Embryonic facial prominence (tissue), 1 donor: ENCODE results near the gene IGSF3.

ENCODE experiments used
- DNase-seq: peaks from one replicate; pipeline ENCODE4 v3.0.0-alpha.2; 2016; ENCODE audit errors: extremely low spot score

The IGSF3 gene

DNA sequence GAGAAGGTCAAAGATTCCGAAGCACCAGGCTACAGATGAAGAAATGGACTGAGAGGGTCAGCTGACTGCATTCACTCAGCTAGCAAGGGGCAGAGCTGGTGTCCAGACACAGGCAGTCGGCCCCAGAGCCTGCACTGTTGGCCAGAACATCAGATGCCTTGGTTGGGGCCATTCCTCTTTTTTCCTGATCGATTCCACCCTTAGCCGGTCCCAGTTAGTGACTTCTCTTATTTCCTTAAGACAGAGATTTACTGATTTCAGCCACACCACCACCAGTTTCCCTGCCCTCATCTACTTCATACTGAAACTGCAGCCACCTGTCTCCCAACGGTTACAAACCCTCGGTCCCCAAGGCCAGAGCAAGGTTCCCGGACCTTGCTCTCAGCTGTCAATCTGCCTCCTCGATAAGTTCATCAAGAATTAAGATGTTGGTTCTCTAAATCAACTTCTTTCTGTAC is 108.2 kb downstream of the IGSF3 start:
- no peak for DNase-seq

DNA sequence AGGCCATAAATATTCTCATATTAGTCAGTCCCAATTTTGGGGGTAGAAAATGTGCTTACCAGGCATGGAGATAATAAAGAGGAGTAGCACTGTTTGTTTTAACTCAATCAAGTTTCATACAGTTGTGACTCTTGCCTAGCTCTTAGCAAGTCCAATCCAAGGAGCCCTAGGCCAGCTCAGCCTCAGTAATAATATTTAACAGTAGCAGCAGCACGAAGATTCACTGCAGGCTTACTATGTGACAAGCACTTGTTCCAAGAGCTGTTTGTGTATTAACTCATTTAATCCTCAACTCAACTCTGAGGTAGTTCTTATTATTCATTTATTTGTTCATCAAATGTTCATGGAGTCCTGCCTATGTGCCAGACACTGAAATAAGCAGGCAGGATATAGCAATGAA is 109.0 kb downstream of the IGSF3 start:
- no peak for DNase-seq

DNA sequence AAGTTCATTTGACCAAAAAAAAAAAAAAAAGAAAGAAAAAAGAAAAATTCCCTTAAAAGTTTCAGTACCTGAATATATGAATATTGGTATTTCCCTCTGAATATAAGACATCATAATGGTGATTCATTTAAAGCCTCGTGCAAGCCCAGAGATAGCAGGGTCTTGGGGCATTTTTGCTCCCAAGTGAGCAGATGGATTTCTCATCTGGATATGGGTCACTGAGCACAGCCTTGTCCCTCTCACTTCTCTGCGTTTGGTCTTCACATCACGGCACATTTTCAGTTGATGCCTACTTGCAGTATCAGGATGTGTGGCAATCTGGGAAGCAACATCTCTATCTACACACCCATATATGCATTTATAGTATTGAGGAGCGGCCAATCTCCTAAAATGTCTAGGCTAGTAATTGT is 109.4 kb downstream of the IGSF3 start:
- no peak for DNase-seq

DNA sequence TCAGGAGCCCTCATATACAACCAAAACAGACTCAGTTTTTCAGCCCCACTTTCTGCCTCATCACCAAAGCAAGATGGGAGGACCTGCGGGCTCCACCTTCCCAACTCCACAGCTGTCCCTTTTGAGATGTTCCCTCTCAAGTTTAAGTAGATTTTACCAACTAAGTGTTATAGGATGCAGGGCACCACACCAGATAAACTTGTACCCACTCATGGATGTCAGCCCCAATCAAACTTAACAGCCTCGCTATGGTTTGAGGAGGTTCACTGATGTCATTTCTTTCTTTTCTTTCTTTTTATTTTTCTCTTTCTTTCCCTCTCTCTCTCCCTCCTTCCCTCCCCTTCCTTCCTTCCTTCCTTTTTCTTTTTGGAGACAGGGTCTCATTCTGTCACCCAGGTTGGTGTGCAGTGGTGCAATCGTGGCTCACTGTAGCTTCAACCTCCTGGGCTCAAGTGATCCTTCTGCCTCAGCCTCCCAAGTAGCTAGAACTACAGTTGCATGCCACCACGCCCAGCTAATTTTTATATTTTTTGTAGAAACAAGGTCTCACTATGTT is 110.1 kb downstream of the IGSF3 start:
- DNase-seq, result no peak

DNA sequence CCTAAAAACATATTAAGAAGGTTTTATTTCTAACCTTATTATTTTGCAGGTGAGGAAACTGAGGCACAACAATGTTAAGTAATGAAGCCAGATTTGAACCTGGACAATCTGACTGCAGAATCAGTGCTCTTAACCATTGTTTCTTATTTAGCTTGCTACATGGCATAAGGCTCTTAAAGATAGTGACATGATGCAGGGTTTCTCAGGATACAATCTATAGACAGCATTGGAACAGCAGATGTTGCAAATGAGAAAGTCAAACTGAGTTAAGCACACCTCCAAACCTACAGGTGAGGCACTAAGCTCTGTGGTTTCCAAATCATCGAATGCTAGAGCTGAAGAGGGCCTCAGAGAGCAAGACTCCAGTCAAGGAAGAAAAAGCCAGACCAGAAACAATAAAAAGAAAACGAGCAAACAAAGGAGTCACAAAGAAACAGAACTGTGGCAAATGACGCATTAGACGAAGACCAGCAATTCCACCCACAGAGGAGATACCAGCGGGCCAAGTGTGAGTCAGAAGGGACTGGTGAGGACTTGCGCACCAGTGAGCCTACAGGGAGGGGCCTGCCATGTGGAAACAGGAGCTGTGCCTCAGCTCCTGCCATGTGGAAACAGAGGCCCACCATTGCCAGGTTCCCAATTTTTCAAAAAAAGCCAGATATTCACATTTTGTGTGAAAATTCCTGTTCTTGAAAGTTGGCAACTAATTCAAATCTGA is 111.1 kb downstream of the IGSF3 start:
- no peak for DNase-seq

DNA sequence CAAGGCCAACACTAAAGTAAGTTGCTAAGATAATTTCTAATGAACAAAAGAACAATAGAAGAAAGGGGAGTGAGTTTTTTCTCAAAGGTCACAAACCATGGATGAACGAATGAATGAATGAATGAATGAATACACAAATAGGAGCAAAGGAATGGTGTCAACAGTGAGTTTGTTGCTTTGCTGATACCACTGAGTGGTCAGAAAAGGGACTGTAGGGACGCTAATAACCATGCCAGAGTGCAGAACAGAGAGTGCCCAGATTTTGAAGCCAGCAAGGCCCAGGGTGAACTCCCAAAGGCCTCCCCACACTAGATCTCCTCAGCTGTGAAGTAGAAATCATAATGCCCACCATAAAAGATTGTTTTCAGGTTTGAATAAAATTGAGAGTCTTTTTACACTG is 112.6 kb downstream of the IGSF3 start:
- no peak for DNase-seq

DNA sequence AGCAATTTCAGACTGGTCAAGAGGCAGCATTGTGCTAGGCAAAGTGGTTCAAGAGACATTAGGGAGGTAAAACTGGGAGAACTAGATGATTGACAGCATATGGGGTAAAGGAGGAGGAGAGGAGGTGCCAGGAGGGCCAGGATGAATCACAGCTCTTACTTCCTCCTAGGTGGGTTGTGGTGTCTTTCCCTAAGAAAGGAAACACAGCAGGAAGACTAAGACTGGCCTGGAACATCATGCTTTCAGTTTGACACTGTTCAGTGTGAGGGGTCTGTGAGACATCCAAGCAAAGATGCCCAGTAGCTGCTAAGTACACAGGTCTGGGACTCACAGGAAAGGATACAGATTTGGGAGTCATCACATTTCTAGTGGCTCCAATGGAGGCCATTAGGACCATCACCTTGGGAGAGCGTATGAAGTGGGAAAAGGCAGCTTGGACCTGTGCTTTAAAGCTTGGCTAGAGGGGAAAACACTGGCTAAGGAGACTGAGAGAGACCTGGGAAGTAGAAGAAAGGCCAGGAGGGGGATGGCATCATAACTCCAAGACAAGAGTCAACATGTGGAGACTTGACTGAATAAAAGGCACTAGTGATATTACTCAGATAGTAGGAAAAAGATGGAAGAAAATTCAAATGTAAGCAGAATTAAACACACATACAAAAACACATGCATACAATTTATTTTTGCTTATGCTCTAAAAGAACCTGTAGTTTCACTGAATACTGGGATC is 114.0 kb downstream of the IGSF3 start:
- no peak for DNase-seq

DNA sequence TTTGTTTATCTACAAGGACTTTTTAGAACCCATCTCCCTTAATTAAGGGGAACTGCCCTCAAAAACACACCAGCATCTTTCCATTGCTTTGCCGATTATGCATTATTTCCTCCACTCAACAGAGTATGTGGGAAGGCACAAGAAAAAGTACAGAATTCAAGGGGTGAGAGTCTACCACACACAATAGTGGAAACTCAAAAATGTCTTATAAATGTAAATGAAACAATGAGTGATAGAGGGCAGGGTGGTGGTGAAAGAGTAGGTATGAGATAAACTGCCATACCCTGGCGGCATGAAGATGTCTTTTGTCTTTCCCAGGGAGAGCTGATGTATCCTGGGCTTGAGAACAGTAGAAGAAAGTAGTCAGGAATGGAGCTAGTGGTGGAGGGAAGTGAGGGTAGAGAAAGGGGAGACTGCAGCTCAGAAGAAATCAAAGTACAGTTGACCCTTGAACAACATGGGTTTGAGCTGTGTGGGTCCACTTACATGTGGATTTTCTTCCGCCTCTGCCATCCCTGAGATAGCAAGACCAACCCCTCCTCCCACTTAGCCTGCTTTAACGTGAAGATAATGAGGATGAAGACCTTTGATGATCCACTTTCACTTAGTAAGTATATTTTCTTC is 121.1 kb downstream of the IGSF3 start:
- DNase-seq, result no peak

DNA sequence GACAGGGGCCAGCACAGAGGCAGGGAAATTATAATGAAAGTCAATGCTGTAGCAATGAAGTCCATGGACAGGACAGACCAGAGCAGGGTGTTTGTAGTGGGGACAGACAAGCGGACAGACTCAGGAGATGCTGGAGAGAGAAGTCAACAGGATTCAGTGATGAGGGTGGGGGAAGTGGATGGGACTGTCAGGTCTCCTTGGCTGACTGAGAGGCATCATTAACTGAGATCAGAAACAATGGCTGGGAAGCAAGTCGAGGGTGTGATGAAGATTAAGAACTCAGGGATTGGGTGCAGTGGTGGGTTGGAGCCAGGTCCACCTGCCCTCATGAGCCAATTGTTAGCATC is 122.2 kb downstream of the IGSF3 start:
- DNase-seq, result no peak

DNA sequence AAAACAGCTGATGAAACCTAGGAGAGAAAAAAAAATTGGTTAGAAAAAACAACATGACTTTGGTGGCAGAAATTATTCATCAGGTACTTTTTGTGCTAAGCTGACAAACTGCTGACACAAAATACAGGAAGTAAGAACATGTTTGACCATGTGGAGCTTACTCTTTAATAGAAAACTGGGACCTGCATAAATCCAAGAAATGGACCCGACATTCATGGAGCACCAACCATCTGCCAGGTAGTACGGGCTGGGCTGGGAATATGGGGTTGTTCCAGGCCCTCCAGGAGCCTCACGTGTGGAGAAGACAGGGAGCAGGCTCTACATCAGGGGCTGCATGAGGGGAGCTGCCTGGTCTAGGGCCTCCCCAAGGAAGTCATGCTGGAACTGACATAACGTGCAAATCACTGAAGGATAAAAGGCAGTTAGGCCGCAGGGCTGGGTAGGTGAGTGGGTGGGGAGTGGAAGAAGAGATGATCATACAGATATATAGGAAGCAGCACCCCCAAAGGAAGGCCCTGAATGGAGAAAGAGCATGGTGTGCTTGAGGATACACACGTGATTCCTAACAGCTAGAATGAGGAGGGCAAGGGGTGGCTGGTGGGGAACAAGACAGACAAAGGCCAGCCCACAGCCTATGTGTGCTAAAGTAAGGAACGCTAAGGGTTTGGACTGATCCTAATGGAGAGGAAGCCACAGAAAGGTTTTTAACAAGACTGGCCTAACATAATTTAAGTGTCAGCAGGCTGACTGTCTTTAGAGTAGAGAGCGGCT is 122.8 kb downstream of the IGSF3 start:
- DNase-seq, result no peak

DNA sequence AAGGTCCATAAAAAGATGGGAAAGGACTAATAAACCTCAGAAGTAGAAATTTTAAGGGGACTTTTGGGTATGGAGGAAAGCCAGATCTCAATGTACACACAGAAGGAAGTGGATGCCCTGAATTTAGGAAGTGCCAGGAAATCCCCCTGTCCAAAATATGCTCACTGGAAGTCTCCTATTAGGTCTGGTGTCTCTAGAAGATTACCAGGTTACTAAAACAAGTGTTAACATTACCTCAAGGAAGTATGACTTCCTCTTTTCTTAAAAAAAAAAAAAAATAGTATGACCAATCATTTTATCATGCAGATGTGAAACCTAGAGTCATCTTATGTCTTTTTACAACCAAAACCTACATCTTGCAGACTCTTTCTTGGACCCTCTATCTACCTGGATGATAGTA is 127.4 kb downstream of the IGSF3 start:
- no peak for DNase-seq

DNA sequence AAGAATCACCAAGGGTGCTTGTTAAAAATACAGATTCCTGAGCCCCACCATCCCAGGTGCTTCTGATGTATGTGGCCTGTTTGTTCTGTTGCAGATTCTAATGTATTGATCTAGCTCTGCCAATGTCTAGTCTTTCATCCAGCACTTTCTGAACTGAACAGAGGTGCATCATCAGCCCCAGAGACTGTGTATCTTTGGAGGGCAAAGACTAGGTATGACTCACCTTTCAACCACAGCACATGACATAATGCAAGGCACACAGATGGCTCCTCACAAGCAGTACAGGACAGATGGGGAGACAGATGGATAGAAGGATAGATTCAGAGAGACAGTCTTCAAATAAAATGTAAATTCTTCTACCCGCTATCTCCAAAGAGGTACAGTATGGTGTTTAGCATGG is 129.0 kb downstream of the IGSF3 start:
- DNase-seq, result no peak

DNA sequence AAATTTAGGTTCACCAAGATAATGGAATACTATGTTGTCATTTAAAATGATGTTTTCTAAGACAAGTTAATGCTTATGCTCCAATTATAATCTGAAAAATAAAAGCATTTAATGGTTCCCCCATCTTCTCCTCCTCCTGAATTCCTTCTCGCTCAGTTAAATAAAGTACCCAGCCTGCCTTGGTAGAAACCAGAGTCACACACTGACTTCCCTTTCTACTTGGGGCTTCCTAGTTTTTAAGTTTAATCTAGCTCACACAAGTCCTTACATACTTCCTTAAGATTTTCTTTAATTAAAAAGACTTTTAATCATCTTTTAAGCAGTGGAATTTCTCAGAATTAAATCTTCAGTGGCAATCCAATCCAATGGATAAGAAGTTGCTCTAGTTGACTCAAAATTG is 129.6 kb downstream of the IGSF3 start:
- DNase-seq, result no peak

DNA sequence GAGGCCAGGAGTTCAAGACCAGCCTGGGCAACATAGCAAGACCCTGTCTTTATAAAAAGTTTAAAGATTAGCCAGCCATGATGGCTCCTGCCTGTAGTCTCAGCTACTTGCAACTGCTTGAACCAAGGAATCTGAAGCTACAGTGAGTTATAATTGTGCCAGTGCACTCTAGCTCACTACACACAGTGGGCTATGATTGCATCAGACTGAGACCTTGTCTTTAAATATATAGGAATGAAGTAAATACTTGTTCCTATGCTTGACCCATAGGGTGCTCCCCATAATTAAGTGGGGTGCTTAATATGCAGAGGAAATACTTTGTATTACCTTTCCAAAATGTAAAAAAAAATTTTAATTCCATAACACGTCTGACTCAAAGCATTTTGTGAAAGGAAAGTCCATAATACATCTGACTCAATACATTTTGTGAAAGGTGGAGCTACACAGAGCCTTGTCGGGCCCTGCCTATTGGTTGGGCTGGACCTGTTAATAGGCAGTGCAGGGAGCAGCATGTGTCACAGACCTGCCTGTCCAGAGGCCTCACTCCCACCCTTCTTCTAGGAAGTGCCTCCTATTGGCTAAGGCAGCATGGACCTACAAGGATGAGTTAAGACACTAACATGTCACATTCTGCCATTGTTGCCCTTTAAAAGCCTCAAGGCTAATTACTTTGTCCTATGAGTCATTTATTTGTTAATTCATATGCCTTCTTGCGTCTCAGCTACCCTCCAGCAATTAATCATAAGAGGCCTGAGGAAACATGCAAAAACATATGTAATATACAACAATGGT is 130.3 kb downstream of the IGSF3 start:
- DNase-seq, result no peak

DNA sequence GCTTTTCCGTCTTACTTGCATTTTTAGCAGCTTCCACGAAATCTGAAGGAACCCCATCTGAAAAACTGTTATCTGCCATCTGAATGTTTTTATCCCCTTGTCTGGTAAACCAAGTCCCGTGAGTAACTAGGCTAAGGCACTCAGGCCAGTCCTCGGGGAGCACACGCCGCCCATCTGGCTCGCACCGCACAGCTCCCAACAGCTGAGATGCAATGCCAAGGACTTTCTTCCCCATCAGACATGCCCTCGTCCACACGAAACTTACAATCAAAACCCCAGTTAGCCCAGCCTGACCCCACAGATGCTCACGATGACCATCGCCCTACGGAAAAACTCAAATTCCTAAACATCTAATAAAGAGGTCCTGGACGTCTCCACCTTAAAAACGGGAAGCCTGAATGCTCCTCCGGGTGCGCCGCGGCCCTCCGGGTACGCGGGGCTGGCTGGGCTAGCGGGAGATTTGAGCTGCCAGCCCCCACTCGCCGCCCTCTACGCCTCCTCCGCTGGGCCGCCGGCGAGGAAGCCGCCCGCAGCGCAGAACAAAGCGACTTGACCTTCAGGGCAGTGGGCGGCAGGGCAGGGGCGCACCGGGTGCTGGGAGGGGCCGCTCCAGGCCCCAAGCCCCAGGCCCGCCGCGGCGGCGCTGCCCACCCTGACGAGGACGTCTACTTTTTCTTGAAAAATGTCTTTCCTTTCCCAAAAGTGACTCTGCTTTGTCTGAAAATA is 133.4 kb downstream of the IGSF3 start:
- DNase-seq, result no peak

DNA sequence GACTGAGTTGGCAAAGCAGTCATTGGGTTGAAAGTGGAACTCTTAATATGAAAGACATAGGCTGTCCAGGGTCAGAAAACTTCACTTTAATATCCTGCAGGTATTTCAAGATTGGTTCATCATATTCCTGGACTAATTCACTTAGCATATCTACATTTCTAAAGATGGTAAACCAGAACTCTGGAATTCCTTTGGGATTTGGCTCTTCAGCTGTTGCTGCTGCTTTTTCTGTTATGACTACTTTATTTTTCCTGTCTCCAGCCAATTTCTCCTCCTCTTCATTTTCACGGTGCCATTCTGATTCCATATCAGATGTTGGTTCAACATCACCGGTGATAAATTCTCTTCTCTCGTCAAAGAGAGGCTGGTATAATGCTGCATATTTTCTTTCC is 134.1 kb downstream of the IGSF3 start:
- DNase-seq, result no peak

DNA sequence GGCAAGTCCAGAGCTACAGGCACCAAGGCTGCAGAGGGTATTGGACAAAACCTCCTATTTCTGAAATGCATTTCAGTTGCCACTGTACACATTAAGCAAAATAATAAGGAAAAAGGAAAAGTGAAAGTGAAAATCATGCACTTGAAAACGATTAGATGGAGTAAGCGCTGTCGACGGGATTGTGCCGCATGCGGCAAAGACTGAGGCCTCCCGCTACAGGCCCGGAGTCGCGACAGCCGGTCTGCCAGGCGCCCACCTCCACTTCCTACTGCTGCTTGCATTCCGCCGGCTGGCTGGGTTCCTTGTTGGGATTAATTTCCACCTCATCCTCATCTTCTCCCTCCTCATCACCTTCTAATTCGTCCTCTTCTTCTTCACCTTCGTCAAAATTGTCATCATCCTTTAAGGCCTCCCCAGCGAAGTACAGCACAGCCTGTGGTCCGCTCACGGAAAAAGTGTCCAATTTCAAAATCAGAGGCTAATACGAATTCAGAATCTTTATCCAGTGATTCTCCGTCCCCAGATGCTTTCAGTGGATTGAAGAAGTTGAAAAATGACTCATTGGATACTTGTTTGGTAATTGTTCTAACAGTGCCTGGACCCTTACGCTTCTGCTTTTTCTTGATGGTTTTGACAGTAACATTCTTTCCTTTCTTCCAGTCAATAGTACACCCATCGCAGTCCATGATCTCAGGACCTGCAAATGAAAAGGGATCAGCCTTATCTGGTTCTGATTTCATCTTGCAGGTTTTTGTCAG is 134.7 kb downstream of the IGSF3 start:
- DNase-seq, result no peak

DNA sequence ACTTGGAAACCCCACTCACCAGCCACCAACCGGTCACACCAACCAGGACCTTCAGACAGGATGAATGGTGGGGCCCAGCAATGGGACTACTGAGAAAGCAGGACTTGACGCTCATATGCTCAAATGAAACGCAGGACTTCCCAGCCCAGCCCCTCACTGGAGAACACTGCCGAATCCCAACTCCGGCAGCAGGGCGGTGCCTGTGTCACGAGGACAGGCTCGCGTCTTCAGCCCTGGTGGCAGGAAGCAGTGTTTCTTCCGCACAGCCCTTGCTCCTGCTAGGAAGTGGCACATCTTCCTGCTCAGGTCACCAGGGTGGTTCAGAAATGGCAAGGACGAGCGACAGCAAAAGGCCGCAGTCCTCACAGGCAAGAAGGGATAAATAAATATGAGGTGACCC is 135.6 kb downstream of the IGSF3 start:
- DNase-seq, result no peak

DNA sequence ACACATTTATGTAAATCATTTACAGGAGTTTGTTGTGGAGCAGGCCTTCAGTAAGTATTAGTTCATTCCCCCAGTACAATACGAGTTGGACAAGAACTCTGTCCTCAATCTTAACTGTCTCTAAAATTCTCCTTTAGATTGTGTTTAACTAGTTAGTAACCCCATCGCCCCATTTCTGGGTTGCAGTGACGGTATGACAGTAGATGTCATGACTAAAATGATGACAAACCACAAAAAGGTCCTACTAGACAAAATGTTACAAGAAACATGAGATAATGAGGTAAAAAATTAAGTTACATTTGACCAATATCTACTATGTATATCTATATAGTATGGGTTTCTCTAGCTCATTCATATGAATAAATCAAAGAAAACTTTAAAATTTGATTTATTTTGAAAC is 137.9 kb downstream of the IGSF3 start:
- DNase-seq, result no peak

DNA sequence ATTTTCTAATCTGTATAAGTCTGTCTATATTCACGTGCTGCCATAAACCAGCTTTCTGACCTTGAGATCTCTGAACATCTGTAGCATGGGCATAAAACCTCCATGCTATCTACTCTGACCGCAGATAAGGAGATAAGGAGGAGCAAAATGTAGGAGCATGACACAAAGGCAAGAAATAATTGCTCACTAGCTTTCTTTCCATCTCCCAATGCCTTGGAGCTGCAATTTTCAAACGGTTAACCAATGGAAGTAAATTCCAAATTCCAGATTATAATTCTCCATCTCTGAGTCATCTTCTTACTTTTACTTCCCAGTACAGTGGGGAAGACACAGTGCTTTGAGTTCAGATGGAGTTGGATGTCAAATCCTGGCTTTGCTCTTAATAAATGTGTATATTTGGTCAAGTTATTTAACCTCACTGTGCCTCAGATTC is 138.3 kb downstream of the IGSF3 start:
- DNase-seq, result no peak
